ENCODE results near the gene RELN.

DNA sequence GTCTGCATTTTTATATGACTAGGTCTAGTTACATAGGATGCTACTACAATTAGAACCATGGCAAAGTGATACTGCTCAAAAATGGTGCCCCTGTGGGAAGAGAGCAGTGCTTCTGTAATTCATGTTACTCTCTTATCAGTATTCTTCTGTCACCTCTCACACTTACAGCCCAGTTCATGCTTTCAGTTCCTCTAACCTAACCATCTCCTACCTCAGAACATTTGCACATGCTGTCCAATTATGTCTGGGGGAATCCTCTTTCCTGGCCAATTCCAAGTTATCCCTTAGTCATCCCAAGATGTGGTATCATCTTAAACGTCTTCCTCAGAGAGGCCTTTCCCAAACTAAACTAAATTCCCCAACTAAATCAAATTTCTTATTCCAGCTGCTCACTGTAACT, 190.2 kb downstream of the RELN start:
- TF ChIP-seq, protein P1, sequence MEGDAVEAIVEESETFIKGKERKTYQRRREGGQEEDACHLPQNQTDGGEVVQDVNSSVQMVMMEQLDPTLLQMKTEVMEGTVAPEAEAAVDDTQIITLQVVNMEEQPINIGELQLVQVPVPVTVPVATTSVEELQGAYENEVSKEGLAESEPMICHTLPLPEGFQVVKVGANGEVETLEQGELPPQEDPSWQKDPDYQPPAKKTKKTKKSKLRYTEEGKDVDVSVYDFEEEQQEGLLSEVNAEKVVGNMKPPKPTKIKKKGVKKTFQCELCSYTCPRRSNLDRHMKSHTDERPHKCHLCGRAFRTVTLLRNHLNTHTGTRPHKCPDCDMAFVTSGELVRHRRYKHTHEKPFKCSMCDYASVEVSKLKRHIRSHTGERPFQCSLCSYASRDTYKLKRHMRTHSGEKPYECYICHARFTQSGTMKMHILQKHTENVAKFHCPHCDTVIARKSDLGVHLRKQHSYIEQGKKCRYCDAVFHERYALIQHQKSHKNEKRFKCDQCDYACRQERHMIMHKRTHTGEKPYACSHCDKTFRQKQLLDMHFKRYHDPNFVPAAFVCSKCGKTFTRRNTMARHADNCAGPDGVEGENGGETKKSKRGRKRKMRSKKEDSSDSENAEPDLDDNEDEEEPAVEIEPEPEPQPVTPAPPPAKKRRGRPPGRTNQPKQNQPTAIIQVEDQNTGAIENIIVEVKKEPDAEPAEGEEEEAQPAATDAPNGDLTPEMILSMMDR (conservative IDR thresholded peaks at IDR 0.05; ENCODE audit: low read length) = no peak
- no peak for TF ChIP-seq EZH2phosphoT487 (IDR thresholded peaks at IDR 0.05; ENCODE audit: borderline replicate concordance)
